ENCODE measurements around the gene DNAH17. TPM values are rescaled to one million over a fixed set of nuclear protein-coding genes. Genes with fewer than 3 reads are reported as not detected.

DNAH17 gene
- total and polyA plus RNA-seq, 2 of the 13 experiments (the other 11 are each of a cell fraction or from before 2014, with no cell fraction given) = 0.86 to 1.6 TPM

DNA sequence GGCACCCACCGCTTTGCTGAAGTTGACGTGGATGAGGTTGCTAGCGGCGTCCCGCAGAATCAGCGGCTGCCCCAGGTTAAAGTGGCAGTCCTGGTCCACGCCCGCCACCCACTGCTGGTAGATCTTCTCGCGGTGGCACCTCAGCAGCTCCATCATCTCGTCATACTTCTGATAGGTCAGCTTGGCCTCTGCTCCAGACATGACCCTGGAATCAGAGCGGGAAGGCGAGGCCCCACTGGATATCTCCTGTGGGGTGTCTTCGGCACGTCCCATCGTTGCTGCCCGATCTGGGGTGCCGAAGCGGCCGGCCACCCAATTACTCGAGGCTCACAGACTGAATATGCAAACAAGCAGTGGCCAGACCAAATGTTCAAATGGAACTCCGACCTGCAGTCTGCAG, 16.5 kb downstream of the DNAH17 start:
- no TSS peak for BruUV-seq (replicated peaks)
- H3K27ac ChIP-seq (ENCODE audit: extremely low read length, insufficient read depth, low read length) = no peak overlapping the region
- no peak for ATAC-seq
- intact Hi-C loops (cut with micrococcal nuclease; ENCODE audit: unreplicated experiment) (no loop called here), in situ Hi-C loops (cut with HindIII; ENCODE audit: extremely low pct_ligation_motif_present, low pct_unique_long_range_greater_than_20kb) (no loop called here)
- no peak overlapping the region for H3K4me3 ChIP-seq (replicated peaks in 1 of 3; ENCODE audit: insufficient read depth in 1 of 3, low read depth in 2 of 3, low read length in 3 of 3)
- peaks cover 42% of the 10 kb centered on the region for H3K4me1 ChIP-seq (ENCODE audit: insufficient read depth, low read length)
- H3K9me3 ChIP-seq (ENCODE audit: low read length) = no peaks in the 10 kb centered on the region
- ChIA-PET POLR2A (no interaction called here), CTCF (ENCODE audit: low intra/inter-chr PET ratio, low total read pairs) (no interaction called here)
- no peaks in the 10 kb centered on the region; a peak in 1 of 5 replicates for H3K27me3 ChIP-seq (ENCODE audit: control insufficient read depth in 1 of 2, insufficient read depth in 2 of 2, low read length in 2 of 2)
- TF ChIP-seq ZBTB33 (CRISPR knock-in tag; IDR thresholded peaks at IDR 0.05) (peak; percentile 46; the same call in 1 of the 2 replicates), EED (CRISPR knock-in tag; IDR thresholded peaks at IDR 0.05) (no peak), SRY (CRISPR knock-in tag; IDR thresholded peaks at IDR 0.05) (no peak)
- no peak for FAIRE-seq
- WGBS (ENCODE audit: low lambda C conversion rate) = 82% methylated on average over 19 of the region's 22 CpGs
- H3K79me2 ChIP-seq (ENCODE audit: insufficient read depth, low read length) = no peaks in the 10 kb centered on the region
- H3K9ac ChIP-seq (ENCODE audit: insufficient read depth, low read depth, low read length) = no peak overlapping the region
- no peaks in the 10 kb centered on the region for H4K20me1 ChIP-seq (ENCODE audit: insufficient read depth, low read length)
- no peak for DNase-seq (ENCODE audit: low spot score)
- no peaks in the 10 kb centered on the region for H3K36me3 ChIP-seq (replicated peaks in 1 of 2; ENCODE audit: control insufficient read depth in 1 of 2, insufficient read depth in 2 of 2, low read length in 2 of 2)
- no peak overlapping the region for H3K4me2 ChIP-seq (ENCODE audit: low read depth, low read length)
- no peak overlapping the region for H2AFZ ChIP-seq (ENCODE audit: low read length)

DNA sequence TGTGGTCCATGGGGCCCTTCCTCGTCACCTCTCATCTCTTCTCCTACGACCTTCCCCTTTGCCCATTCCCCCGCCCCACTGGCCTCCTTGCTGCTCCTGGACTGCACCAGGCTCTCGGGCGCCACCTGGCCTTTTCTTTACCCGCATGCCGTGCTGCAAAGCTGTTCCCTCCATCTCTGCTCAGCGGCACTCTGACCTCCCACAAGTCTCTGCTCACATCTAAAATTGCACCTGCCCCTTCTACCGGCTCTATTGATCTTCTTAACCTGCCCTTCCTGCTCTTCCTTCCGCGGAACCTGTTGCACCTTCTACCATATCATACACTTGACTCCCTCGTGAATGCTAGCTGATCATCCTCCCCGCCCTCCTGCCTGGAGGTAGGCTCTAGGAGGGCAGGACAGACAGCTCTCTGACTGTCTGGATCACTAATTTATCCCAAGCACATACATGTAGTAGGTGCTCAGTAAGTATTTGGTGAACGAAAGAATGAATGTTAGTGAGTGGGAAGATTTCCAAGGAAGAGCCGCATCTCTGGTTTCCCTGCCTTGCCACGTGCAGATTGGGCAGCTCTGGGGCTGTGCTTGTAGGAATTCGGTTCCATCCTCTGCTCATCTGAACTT, 17.3 kb downstream of the DNAH17 start:
- Histone ChIP-seq H3K4me1 (ENCODE audit: insufficient read depth, low read length) (peaks cover 42% of the 10 kb centered on the region), H3K79me2 (ENCODE audit: insufficient read depth, low read length) (no peaks in the 10 kb centered on the region), H4K20me1 (ENCODE audit: insufficient read depth, low read length) (no peaks in the 10 kb centered on the region), H3K4me2 (ENCODE audit: low read depth, low read length) (no peak overlapping the region), H3K9ac (ENCODE audit: insufficient read depth, low read depth, low read length) (no peak overlapping the region), H3K4me3 (replicated peaks in 1 of 3; ENCODE audit: insufficient read depth in 1 of 3, low read depth in 2 of 3, low read length in 3 of 3) (no peak overlapping the region), H3K27ac (ENCODE audit: extremely low read length, insufficient read depth, low read length) (no peak overlapping the region), H3K27me3 (ENCODE audit: control insufficient read depth in 1 of 2, insufficient read depth in 2 of 2, low read length in 2 of 2) (no peaks in the 10 kb centered on the region; a peak in 1 of 5 replicates), H3K36me3 (replicated peaks in 1 of 2; ENCODE audit: control insufficient read depth in 1 of 2, insufficient read depth in 2 of 2, low read length in 2 of 2) (no peaks in the 10 kb centered on the region), H2AFZ (ENCODE audit: low read length) (no peak overlapping the region), H3K9me3 (ENCODE audit: low read length) (no peaks in the 10 kb centered on the region)
- DNase-seq (ENCODE audit: low spot score) (no peak), ATAC-seq (peak; percentile 43; the same call in 2 of the 3 replicates), FAIRE-seq (no peak)
- no TSS peak for BruUV-seq (replicated peaks)
- intact Hi-C loops (cut with micrococcal nuclease; ENCODE audit: unreplicated experiment) = loop anchor here (5.0 kb wide), 1 partner anchor 32 kb away; no protein-coding TSS in a partner anchor
- ChIA-PET CTCF (ENCODE audit: low intra/inter-chr PET ratio, low total read pairs) (interaction anchor here (1.1 kb wide), 1 partner anchor 63 kb away, joined by 5 read pairs; no protein-coding TSS in a partner anchor), POLR2A (no interaction called here)
- 56% methylated on average over 17 of the region's 17 CpGs for WGBS (ENCODE audit: low lambda C conversion rate)
- in situ Hi-C loops (cut with HindIII; ENCODE audit: extremely low pct_ligation_motif_present, low pct_unique_long_range_greater_than_20kb) = no loop called here
- TF ChIP-seq, protein P1, sequence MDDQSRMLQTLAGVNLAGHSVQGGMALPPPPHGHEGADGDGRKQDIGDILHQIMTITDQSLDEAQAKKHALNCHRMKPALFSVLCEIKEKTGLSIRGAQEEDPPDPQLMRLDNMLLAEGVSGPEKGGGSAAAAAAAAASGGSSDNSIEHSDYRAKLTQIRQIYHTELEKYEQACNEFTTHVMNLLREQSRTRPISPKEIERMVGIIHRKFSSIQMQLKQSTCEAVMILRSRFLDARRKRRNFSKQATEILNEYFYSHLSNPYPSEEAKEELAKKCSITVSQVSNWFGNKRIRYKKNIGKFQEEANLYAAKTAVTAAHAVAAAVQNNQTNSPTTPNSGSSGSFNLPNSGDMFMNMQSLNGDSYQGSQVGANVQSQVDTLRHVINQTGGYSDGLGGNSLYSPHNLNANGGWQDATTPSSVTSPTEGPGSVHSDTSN (CRISPR knock-in tag; IDR thresholded peaks at IDR 0.05; ENCODE audit: borderline replicate concordance) = no peak
- no peak for TF ChIP-seq SMAD3 (CRISPR knock-in tag; IDR thresholded peaks at IDR 0.05)
- no peak for TF ChIP-seq ISL2 (CRISPR knock-in tag; IDR thresholded peaks at IDR 0.05)
- TF ChIP-seq STAG1 (CRISPR knock-in tag; IDR thresholded peaks at IDR 0.05) = peak; percentile 27
- no peak for TF ChIP-seq TOPORS (CRISPR knock-in tag; IDR thresholded peaks at IDR 0.05)
- TF ChIP-seq ZNF687 (CRISPR knock-in tag; IDR thresholded peaks at IDR 0.05) = peak; percentile 26; the same call in 1 of the 2 replicates
- TF ChIP-seq ZNF564 (CRISPR knock-in tag; IDR thresholded peaks at IDR 0.05) = no peak
- no peak for TF ChIP-seq ZNF446 (CRISPR knock-in tag; IDR thresholded peaks at IDR 0.05)

Data from HepG2 (cell line).